Nasal cavity respiratory epithelium epithelial cell of viscerocranial mucosa (primary cell): Measurements from ENCODE around the gene CHMP1A. TPM values are rescaled to one million over a fixed set of nuclear protein-coding genes. Genes with fewer than 3 reads are reported as not detected.

Source experiments
- total RNA-seq: library from RNA; depleted of rRNA; stranded (reverse); fragments of >200 nt; gene quantifications from 2 replicates; pipeline ENCODE4 v1.2.3, GENCODE V29; 2014

Gene CHMP1A
- 82.4 and 91.3 TPM in 2 replicates for total RNA-seq

GRCh38 chr16:89657442-89658220 is at the start of gene CHMP1A, which contains the start of gene SPATA33:
Gene CHMP1A, minus strand, starts transcription at chr16:89657708. Its CDS starts 120 bp downstream, at chr16:89657588.
Gene SPATA33, plus strand, starts transcription at chr16:89657836. Its CDS starts 76 bp downstream, at chr16:89657912.

GRCh38 chr16:89701425-89702406 is 44.2 kb upstream of the CHMP1A start, which contains the start of gene SPATA2L:
Gene SPATA2L, minus strand, starts transcription at chr16:89701705. Its CDS starts 473 bp downstream, at chr16:89701232.

GRCh38 chr16:89686520-89687091 is 29.1 kb upstream of the CHMP1A start, which contains the start of gene CDK10:
Gene CDK10, plus strand, starts transcription at chr16:89686689. Its CDS starts 22 bp downstream, at chr16:89686711.

GRCh38 chr16:89613231-89613953 is 44.1 kb downstream of the CHMP1A start, which contains the start of gene DPEP1:
Gene DPEP1, plus strand, starts transcription at chr16:89613642. Its CDS starts 16,769 bp downstream, at chr16:89630411.

Other genes starting within 250 kb of the CHMP1A start
- 50.6 and 144 TPM in 2 replicates for gene ANKRD11, start 167.1 kb downstream of the CHMP1A start, total RNA-seq
- 44.1 and 86.4 TPM in 2 replicates for gene SPG7, start 149.3 kb downstream of the CHMP1A start, total RNA-seq
- 2,243 and 2,962 TPM in 2 replicates for gene RPL13, start 97.0 kb downstream of the CHMP1A start, total RNA-seq
- 1.00 and 3.1 TPM in 2 replicates for gene CPNE7, start 82.0 kb downstream of the CHMP1A start, total RNA-seq
- gene DPEP1, start 44.1 kb downstream of the CHMP1A start, total RNA-seq, result not detected in 2 replicates
- gene SPATA33, start 128 bp upstream of the CHMP1A start, total RNA-seq, result 1.4 and 3.2 TPM in 2 replicates
- gene CDK10, start 29.0 kb upstream of the CHMP1A start, total RNA-seq, result 23.6 and 38.9 TPM in 2 replicates
- gene SPATA2L, start 44.0 kb upstream of the CHMP1A start, total RNA-seq, result 10.7 and 16.7 TPM in 2 replicates
- 2.7 and 6.0 TPM in 2 replicates for gene VPS9D1, start 63.2 kb upstream of the CHMP1A start, total RNA-seq
- gene ZNF276, start 63.8 kb upstream of the CHMP1A start, total RNA-seq, result 18.8 and 29.0 TPM in 2 replicates
- 0.85 and 1.0 TPM in 2 replicates for gene FANCA, start 158.9 kb upstream of the CHMP1A start, total RNA-seq
- 0.68 and 2.9 TPM in 2 replicates for gene SPIRE2, start 170.8 kb upstream of the CHMP1A start, total RNA-seq
- 88.5 and 107 TPM in 2 replicates for gene TCF25, start 215.9 kb upstream of the CHMP1A start, total RNA-seq